GM04504 (cell line): Measurements from ENCODE around the gene ESRRA.

Source experiments
- DNase-seq: peaks from one replicate; pipeline ENCODE4 v3.0.0-alpha.2; 2012; ENCODE audit warnings: low read depth

Gene ESRRA

GRCh38 chr11:64305075-64305690, at the start of gene ESRRA:
Gene ESRRA (plus strand): TSS chr11:64305524. CDS start chr11:64307180, 1,656 bp downstream.
- DNase-seq: peak; percentile 93

- no peak for DNase-seq
Observed at GRCh38 chr11:64256300-64256699, 49.0 kb upstream of the ESRRA start.

DNA sequence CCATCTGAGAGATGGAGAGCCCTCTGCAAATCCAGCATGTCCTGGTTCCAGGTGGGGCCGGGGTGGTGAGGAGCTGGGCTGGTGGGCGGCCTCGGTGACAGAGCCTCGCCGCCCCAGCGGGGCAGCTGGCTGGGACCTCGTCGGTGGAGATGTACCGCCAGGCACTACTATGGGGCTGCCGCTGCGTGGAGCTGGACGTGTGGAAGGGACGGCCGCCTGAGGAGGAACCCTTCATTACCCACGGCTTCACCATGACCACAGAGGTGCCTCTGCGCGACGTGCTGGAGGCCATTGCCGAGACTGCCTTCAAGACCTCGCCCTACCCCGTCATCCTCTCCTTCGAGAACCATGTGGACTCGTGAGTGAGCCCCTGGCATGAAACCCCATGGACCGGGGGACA, 47.0 kb upstream of the ESRRA start:
- DNase-seq: no peak

DNA sequence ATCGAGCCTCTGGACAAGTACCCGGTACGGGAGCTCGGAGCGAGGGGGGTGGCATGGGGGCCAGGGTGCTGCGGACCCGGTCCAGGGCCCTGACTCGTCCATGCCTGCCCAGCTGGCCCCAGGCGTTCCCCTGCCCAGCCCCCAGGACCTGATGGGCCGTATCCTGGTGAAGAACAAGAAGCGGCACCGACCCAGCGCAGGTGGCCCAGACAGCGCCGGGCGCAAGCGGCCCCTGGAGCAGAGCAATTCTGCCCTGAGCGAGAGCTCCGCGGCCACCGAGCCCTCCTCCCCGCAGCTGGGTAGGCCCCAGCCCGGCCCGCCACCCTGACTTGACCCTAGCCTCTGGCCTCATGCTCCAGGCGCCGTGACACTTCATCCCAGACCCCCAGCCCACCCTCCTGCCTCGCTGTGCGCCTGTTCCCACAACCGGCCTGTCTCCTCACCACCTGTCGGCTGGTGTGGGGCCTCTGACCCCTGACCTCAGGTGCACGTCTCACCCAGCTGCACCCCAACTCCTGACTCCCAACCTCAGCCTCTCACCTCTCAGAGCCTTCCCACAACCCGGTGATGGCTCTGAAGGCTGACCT, 46.3 kb upstream of the ESRRA start:
- no peak for DNase-seq

DNA sequence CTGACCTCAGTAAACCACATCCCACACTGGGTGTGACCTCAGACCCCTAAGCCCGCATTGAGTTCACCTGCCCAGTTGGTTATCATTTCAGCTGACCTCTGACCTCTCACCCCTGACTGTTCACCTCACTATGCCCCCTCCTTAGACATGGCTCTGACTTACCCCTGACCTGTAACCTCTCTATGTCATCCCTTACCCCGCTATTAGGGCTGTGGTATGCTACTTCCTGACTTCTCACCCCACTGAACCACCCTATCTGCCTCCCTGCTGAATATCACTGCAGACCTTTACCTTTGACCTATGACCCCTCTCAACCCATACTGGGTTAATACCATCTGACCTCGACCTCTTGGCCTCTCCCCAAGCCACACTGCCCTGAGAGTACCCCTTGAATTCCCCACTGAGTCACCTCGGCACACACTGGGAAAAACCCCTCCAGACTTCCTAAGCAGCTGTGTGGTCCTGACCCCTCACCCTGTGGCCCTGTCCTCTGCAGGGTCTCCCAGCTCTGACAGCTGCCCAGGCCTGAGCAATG, 45.7 kb upstream of the ESRRA start:
- DNase-seq: no peak

DNA sequence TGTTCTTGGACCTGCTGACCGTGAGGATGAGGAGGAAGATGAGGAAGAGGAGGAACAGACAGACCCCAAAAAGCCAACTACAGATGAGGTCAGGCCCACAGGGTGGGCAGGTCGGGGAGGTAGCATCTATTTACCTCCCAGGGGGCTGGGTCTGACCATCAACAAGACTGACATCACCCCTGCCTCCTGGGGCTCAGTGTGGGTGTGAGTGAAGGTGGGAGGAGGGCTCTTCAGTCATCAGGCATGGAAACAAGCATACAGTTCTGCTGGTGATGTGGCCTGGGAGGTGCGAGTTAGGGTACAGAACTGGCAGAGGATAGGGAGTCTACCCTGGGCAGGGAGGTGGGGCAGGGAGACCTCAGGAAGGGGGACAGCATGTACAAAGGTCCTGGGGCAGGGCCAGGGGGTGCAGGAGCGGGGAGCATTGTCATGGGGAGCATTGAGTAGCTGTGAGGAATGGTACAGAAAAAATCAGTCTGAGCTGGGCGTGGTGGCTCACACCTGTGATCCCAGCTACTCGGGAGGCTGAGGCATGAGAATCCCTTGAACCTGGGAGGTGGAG, 45.1 kb upstream of the ESRRA start:
- DNase-seq: no peak

DNA sequence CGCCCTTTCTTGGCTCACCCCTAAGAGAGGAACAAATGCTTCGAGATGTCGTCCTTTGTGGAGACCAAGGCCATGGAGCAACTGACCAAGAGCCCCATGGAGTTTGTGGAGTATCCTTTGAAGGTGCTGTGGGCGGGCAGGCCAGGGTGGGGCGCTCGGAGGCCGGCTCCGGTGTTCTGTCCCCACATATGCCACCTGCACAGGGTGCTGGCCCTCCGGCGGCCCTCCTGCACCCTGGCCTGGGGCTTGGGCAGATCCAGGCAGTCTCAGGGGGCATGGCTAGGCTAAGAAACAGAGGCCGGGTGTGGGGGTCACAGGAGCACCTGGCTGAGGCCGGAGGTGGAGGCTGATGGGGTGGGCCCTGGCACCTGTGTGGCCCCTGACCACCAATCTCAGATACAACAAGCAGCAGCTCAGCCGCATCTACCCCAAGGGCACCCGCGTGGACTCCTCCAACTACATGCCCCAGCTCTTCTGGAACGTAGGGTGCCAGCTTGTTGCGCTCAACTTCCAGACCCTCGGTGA, 43.7 kb upstream of the ESRRA start:
- DNase-seq: no peak

DNA sequence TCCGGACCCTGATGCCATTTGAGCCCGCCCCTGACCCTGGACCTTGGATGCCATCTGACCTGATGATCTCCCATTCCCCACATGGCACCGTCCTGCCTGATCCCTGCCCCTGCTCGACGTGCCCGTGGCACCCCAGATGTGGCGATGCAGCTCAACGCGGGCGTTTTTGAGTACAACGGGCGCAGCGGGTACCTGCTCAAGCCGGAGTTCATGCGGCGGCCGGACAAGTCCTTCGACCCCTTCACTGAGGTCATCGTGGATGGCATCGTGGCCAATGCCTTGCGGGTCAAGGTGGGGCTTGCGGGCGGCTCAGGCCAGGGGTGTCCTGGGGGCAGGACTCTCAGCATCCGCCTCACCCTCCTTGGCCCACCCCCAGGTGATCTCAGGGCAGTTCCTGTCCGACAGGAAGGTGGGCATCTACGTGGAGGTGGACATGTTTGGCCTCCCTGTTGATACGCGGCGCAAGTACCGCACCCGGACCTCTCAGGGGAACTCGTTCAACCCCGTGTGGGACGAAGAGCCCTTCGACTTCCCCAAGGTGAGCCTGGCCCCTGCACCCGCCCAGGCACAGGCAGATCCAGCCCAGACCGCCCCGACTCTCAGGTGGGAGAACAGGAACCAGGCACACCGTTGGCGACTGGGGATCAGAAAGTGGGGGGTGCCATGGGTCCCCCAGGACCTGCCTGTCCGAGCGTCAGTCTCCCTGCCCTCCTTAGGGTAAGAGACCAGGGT, 42.9 kb upstream of the ESRRA start:
- no peak for DNase-seq

DNA sequence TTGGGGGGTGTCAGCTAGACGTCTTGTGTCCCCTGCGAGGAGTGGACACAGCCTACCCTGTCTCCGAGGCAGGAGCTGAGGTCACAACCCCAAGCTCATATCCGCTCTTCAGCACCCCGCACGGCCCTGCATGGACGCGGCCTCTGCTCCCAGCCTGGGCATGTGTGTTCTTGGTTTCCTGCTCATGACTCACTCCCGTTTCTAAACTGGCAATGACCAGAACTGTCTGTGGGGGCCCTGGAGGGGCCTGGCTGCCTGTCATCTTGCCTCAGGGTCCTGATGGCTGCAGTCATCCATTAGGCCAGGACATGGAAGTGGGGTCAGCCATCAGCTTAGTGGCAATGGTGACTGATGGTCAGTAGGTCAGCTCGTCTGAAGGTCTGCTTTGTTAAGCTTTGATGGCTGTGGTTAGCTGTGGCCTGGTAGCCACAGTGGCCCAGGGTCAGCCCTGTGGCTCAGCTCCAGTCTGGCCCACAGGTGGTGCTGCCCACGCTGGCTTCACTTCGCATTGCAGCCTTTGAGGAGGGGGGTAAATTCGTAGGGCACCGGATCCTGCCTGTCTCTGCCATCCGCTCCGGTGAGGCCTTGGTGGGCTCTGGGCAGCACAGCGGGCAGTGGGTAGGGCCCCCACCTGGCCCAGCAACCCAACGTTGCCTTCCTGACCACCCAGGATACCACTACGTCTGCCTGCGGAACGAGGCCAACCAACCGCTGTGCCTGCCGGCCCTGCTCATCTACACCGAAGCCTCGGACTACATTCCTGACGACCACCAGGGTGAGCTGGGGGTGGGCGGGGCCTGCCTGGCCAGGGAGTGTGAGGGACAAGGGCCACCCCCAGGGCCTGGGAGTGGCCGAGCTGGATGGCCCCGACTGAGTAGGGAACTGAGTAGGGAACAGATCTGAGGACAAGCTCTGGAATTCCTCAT, 42.0 kb upstream of the ESRRA start:
- DNase-seq: no peak

GRCh38 chr11:64263947-64264317, 41.4 kb upstream of the ESRRA start:
- no peak for DNase-seq

- no peak for DNase-seq
Observed at GRCh38 chr11:64264371-64264852, 40.9 kb upstream of the ESRRA start.

- no peak for DNase-seq
Observed at GRCh38 chr11:64265176-64266160, 39.9 kb upstream of the ESRRA start.

DNA sequence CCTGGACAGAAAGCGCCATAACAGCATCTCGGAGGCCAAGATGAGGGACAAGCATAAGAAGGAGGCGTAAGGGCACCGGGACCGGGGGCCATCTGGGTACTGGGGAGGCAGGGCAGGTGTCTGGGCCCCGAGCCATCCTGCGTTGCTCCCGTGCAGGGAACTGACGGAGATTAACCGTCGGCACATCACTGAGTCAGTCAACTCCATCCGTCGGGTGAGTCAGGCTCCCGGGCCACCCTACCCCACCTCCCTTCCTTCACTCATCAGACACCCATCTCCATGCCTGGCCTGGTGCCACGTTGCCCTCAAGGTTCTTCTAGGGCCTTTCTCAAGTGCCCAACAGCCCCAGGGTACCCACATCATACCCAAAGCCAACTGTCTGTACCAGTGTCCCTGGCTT, 39.0 kb upstream of the ESRRA start:
- DNase-seq: no peak

GRCh38 chr11:64267207-64267945, 37.9 kb upstream of the ESRRA start:
- DNase-seq: no peak

GRCh38 chr11:64268025-64268892, 37.1 kb upstream of the ESRRA start:
- no peak for DNase-seq

DNA sequence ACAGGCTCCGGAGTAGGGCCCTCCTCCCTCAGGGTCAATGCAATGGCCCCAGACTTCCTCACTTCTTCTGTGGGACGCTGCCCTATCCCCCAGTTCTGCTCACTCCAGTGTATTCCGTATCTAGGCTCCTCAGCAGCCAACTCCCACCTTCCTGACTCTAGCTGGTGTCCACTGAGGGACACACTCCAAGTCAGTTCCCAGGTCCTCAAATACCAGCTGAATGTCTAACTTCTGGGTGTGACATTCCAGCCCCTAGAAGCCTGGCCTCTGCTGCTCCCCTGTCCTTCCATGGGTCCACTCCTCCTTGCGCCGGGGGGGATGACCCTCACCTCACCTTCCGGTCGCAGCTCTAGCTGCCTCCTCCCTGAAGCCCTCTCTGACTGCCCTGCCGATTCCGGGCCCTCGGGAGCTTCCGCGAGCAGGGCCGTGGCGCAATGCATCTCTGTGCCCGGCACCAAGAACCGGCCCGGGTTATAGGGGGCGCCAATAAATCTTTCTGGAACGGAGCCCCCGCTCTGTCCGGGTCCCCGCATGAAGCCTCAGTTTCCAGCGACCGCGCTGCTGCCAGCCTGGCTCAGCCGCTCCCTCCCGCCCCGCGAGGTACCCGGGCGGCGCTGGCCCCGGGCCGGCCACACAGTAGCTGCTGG, 36.3 kb upstream of the ESRRA start:
- DNase-seq: no peak

GRCh38 chr11:64269540-64270220, 35.6 kb upstream of the ESRRA start:
- peak; percentile 100 for DNase-seq
